ENCODE data around the gene CHTF18. TPM values are rescaled to one million over a fixed set of nuclear protein-coding genes. Genes with fewer than 3 reads are reported as not detected.

The CHTF18 gene
- total and polyA plus RNA-seq, 9 of the 15 experiments (the other 6 are each of a cell fraction or from before 2014, with no cell fraction given): 2.5 to 123 (median 17.0) TPM

DNA sequence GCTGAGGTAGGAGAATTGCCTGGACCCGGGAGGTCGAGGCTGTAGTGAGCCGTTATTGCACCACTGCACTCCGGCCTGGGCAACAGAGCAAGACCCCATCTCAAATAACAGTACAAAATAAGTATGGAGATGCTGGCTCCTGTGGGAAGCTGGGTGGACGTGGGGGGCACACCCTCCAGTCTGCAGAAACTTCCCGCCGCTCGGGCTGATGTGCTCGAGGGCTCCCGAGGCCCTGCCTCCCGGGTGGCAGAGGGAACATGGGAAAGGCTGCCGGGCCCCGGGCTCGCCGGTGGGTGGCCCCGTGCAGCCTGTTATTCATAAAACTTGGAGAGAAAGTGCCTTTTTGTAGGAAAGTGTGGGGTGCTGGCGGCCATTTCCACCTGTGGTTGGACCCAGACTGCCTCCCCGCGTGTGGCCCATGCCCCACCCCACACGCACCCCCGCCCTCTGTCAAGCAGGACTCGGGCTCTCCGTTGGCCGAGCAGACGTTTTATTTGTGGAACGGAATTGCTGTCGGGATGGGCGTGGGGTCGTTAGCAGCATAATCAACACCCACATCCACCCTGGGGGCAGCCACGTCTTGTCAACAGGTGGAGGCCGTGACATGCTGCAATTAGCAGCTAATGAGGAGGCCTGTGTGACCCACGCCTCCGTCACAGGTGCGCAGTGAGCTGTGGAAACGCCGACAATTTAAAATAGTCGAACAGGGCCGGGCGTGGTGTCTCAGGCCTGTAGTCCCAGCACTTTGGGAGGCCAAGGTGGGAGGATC lies 40.3 kb upstream of the CHTF18 start:
- in situ Hi-C loops (cut with MboI): no loop called here
- no peaks in the 10 kb centered on the region for H3K9me1 ChIP-seq (ENCODE audit: control insufficient read depth, insufficient read depth, low read length)
- intact Hi-C loops (cut with micrococcal nuclease): no loop called here
- no peaks in the 10 kb centered on the region for H3K9me3 ChIP-seq (replicated peaks; ENCODE audit: control insufficient read depth, insufficient read depth, low read depth, low read length)
- H3K27ac ChIP-seq (ENCODE audit: extremely low read depth, low read depth, low read length): no peak overlapping the region
- no peak overlapping the region for H3K9ac ChIP-seq (ENCODE audit: insufficient read depth in 1 of 2, low read depth in 2 of 2, low read length in 2 of 2)
- ATAC-seq (no peak), FAIRE-seq (no peak), DNase-seq (ENCODE audit: extremely low read depth in 1 of 4, low spot score in 3 of 4) (no peak)
- CTCF ChIA-PET (ENCODE audit: low intra/inter-chr PET ratio): no interaction called here
- peaks cover 0 to 39% of the 10 kb centered on the region in 2 experiments; a peak in 3 of 5 replicates for H3K4me1 ChIP-seq (replicated peaks in 1 of 2; ENCODE audit: control insufficient read depth in 2 of 2, insufficient read depth in 2 of 2, low read length in 2 of 2)
- 56% methylated on average over 37 of the region's 39 CpGs for WGBS (ENCODE audit: insufficient coverage, low coverage, missing lambda C conversion rate)
- no peaks in the 10 kb centered on the region for H3K27me3 ChIP-seq (ENCODE audit: control insufficient read depth in 2 of 2, insufficient read depth in 2 of 2, low read length in 2 of 2)
- no peak overlapping the region for H3K4me3 ChIP-seq
- H3K79me2 ChIP-seq (ENCODE audit: control insufficient read depth, insufficient read depth, low read length): no peaks in the 10 kb centered on the region
- no peaks in the 10 kb centered on the region for H3K36me3 ChIP-seq (ENCODE audit: control insufficient read depth, insufficient read depth, low read length)
- POLR2A ChIA-PET: interaction anchor here (0.6 kb wide), 1 partner anchor 94 kb away, joined by 3 read pairs; no protein-coding TSS in a partner anchor
- H3K4me2 ChIP-seq (ENCODE audit: insufficient read depth, low read length): no peak overlapping the region
- TF ChIP-seq ZNF121 (CRISPR knock-in tag; conservative IDR thresholded peaks at IDR 0.05): peak; percentile 47; the same call in 1 of the 2 replicates
- TF ChIP-seq L3MBTL2 (IDR thresholded peaks at IDR 0.05): no peak
- H2AFZ ChIP-seq (ENCODE audit: low read depth, low read length): no peak overlapping the region
- BruUV-seq (replicated peaks): no TSS peak
- H4K20me1 ChIP-seq (replicated peaks; ENCODE audit: control insufficient read depth, insufficient read depth, low read length): no peaks in the 10 kb centered on the region

DNA sequence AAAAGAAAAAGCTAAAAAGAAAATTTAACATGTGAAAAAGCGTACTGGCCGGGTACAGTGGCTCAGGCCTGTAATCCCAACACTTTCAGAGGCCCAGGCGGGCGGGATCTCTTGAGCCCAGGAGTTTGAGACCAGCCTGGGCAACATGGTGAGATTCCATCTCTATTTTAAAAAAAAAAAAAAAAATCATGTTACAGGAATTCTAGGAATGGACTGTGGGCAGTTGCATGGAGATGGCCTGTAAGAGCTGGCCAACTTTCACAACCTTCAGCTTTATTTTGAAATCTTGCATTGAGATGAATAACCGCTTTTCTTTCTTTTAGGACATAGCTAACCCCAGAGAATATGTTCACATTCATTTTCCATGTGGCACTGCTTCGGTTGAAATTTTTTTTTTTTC lies 39.4 kb upstream of the CHTF18 start:
- Histone ChIP-seq H3K4me1 (replicated peaks in 1 of 2; ENCODE audit: control insufficient read depth in 2 of 2, insufficient read depth in 2 of 2, low read length in 2 of 2) (peaks cover 0 to 31% of the 10 kb centered on the region in 2 experiments; a peak in 3 of 5 replicates), H3K4me2 (ENCODE audit: insufficient read depth, low read length) (no peak overlapping the region), H3K79me2 (ENCODE audit: control insufficient read depth, insufficient read depth, low read length) (no peaks in the 10 kb centered on the region), H3K27me3 (ENCODE audit: control insufficient read depth in 2 of 2, insufficient read depth in 2 of 2, low read length in 2 of 2) (no peaks in the 10 kb centered on the region), H3K27ac (ENCODE audit: extremely low read depth, low read depth, low read length) (no peak overlapping the region), H3K9ac (ENCODE audit: insufficient read depth in 1 of 2, low read depth in 2 of 2, low read length in 2 of 2) (no peak overlapping the region), H3K9me1 (ENCODE audit: control insufficient read depth, insufficient read depth, low read length) (no peaks in the 10 kb centered on the region), H2AFZ (ENCODE audit: low read depth, low read length) (no peak overlapping the region), H4K20me1 (replicated peaks; ENCODE audit: control insufficient read depth, insufficient read depth, low read length) (no peaks in the 10 kb centered on the region), H3K9me3 (replicated peaks; ENCODE audit: control insufficient read depth, insufficient read depth, low read depth, low read length) (no peaks in the 10 kb centered on the region), H3K4me3 (no peak overlapping the region), H3K36me3 (ENCODE audit: control insufficient read depth, insufficient read depth, low read length) (no peaks in the 10 kb centered on the region)
- 67% methylated on average over 6 of the region's 6 CpGs for WGBS (ENCODE audit: insufficient coverage, low coverage, missing lambda C conversion rate)
- intact Hi-C loops (cut with micrococcal nuclease) (no loop called here), in situ Hi-C loops (cut with MboI) (no loop called here)
- POLR2A ChIA-PET: interaction anchor here (0.6 to 1.2 kb wide), 4 partner anchors 11 to 343 kb away, joined by 3 read pairs; no protein-coding TSS in a partner anchor
- FAIRE-seq: no peak
- no peak for ATAC-seq
- CTCF ChIA-PET (ENCODE audit: low intra/inter-chr PET ratio): interaction anchor here (0.7 kb wide), 1 partner anchor 35 kb away, joined by 6 read pairs; no protein-coding TSS in a partner anchor
- no peak for DNase-seq (ENCODE audit: extremely low read depth in 1 of 4, low spot score in 3 of 4)
- BruUV-seq (replicated peaks): no TSS peak
- TF ChIP-seq TAL1 (IDR thresholded peaks at IDR 0.05): no peak
- no peak for TF ChIP-seq FOXP1 (CRISPR knock-in tag; IDR thresholded peaks at IDR 0.05)
- TF ChIP-seq KDM5B (IDR thresholded peaks at IDR 0.05; ENCODE audit: insufficient replicate concordance, low read depth, low read length): no peak
- TF ChIP-seq ZNF507 (tag; conservative IDR thresholded peaks at IDR 0.05): no peak
- TF ChIP-seq NCOR1 (IDR thresholded peaks at IDR 0.05): no peak
- TF ChIP-seq SMARCC2 (IDR thresholded peaks at IDR 0.05; ENCODE audit: low read depth): no peak
- no peak for TF ChIP-seq HNRNPL (IDR thresholded peaks at IDR 0.05; ENCODE audit: low read depth, low read length)
- no peak for TF ChIP-seq TAF15 (IDR thresholded peaks at IDR 0.05; ENCODE audit: low read depth, low read length)
- TF ChIP-seq, protein P1, sequence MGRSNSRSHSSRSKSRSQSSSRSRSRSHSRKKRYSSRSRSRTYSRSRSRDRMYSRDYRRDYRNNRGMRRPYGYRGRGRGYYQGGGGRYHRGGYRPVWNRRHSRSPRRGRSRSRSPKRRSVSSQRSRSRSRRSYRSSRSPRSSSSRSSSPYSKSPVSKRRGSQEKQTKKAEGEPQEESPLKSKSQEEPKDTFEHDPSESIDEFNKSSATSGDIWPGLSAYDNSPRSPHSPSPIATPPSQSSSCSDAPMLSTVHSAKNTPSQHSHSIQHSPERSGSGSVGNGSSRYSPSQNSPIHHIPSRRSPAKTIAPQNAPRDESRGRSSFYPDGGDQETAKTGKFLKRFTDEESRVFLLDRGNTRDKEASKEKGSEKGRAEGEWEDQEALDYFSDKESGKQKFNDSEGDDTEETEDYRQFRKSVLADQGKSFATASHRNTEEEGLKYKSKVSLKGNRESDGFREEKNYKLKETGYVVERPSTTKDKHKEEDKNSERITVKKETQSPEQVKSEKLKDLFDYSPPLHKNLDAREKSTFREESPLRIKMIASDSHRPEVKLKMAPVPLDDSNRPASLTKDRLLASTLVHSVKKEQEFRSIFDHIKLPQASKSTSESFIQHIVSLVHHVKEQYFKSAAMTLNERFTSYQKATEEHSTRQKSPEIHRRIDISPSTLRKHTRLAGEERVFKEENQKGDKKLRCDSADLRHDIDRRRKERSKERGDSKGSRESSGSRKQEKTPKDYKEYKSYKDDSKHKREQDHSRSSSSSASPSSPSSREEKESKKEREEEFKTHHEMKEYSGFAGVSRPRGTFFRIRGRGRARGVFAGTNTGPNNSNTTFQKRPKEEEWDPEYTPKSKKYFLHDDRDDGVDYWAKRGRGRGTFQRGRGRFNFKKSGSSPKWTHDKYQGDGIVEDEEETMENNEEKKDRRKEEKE (IDR thresholded peaks at IDR 0.05; ENCODE audit: borderline replicate concordance in 1 of 2, control insufficient read depth in 1 of 2, low read depth in 2 of 2, low read length in 1 of 2): no peak
